Measurements from ENCODE around the gene MTFR1L.

Gene MTFR1L

DNA sequence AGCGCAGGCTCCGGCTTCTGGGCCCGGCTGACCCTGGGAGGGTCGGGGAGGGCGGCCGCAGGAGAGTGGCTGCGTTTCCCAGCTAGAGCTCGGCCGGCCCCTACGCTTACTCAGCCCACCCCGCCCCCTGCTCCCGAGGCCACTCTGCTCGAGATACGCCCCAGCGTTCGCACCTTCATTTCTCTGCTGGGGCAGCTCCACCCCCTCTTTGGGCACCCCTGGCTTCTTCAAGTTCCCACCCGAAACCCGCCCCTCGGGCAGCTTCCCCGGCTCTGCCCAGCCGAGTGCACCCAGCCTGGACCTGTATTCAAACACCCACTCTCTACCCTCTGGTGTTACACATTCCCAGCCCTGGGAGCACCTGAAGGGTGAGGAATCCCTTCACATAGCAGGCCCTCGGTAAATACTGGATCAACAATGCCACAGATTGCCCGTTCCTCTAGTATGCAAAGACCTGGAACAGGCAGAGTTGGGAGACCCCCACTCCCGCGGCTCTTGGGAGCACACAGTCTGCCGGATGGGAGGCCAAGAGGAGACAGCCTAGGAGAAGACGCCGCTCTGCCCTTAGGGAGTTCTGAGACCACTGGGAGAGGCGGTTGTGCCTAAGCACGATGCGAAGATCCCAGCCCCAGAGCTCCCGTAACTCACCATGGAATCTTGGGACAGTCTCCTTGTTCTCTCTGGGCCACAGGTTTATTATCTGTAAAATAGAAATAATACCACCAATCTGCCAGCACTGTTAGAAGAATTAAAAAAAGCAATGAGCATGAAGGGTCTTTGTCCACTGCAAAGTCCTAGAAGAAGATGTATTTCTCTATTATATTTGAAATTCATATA, 56.3 kb downstream of the MTFR1L start:
- in situ Hi-C loops (cut with HindIII; ENCODE audit: low sequenced_read_pairs) = no loop called here

DNA sequence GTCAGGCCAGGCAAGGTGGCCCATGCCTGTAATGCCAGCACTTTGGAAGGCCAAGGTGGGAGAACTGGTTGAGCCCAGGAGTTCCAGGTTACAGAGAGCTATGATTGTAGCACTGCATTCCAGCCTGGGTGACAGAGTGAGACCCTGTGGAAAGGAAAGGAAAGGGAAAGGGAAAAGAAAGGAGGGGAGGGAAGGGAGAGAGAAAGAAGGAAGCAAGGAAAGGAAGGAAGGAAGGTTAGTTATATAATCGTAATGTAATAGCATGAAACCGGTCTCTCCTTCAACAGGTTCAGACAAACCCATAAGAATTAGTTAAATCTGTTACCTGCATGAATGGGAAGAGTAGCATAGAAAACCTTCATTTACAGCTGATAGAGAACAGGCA, 56.9 kb downstream of the MTFR1L start:
- in situ Hi-C loops (cut with HindIII; ENCODE audit: low sequenced_read_pairs) = no loop called here

DNA sequence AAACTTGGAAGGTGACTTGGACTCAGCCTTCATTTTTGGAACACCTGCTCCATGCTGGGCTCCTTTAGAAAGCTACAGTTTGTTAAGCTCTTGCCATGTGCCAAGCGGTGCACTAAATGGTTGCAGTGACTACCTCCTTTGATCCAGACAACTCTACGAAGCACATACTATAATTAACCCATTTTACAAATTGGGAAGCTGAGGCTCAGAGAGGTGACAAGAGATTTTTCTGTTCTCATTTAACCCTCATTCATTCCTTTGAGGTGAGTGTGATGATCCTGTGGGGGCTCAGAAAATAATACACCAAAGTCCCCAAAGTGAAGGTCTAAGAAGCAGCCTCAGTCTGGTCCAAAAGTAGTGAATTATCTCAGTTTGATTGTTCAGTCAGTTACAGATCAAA, 57.4 kb downstream of the MTFR1L start:
- in situ Hi-C loops (cut with HindIII; ENCODE audit: low sequenced_read_pairs) = no loop called here

DNA sequence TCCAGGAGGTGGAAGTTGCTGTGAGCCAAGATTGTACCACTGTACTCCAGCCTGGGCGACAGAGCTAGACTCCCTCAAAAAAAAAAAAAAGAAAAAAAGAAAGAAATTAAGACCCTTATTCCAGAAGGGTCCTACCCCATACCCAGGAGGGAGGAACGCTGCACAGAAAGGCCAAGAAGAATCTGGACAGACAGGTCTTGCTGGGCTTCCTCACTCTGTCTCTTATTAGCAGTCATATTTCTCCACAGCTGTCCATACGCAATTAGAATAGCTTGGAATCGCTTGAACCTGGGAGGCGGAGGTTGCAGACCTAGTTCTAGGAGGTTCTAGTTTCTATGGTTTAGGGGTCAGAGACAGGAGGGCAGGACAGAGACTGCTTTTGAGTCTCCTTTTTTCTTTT, 58.9 kb downstream of the MTFR1L start:
- in situ Hi-C loops (cut with HindIII; ENCODE audit: low sequenced_read_pairs) = no loop called here

DNA sequence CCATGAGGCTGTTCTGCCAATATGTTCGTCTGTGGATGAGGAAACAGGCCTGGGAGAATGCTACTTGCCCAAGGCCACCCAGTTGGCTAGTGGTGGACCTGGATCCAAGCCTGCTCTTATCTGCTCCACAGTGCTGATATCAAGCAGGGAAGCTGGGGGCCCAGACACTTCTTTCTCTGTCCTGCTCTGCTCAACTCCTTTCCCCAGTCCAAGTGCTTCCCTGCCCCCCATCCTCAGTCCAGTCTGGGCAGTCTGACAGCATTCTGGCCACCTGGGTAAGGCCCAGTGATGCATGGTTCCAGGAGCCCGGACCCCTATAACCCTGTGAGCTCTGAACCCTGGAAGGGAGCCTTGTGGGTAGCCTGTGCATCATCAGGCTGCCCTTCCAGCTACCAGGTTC, 59.9 kb downstream of the MTFR1L start:
- in situ Hi-C loops (cut with HindIII; ENCODE audit: low sequenced_read_pairs) = no loop called here

DNA sequence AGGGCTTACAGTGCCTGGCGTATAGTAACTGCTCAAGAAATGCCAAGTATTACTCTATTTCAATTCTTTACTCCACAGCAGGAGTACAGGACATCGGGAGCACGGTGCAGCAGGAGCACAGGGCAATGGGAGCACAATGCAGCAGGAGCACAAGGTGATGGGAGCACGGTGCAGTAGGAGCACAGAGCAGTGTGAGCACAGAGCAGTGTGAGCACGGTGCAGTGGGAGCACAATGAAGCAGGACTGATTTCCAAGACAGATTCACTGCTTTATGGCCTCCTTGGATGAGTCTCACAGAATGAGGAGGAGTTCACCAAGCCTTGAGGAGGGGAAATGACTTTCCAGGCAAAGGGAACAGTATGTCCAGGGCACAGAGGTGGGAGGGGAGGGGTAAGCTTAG, 60.8 kb downstream of the MTFR1L start:
- in situ Hi-C loops (cut with HindIII; ENCODE audit: low sequenced_read_pairs) = no loop called here

DNA sequence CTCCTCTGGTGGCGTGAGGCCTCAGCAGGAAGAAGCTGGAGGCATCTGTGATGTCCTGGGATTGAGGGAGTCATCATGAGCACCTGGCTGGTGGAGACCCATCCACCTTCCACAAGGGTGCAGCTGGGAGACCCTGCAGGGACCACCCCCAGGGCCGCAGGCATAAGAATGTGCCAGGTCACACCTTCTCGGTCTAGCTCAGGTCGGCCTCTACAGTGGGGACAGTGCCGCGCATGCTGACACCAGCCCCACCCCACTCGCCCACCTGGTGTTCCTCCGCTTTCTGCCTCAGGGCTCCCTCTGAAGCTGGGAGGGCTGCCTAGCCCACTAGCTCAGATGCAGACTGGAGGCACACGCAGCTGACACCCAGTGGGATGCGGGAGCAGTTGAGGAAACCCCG, 61.5 kb downstream of the MTFR1L start:
- in situ Hi-C loops (cut with HindIII; ENCODE audit: low sequenced_read_pairs) = no loop called here
